ENCODE measurements around the gene RYR3.
"Not testable (repeated sequence)": the region's sequence is repeated elsewhere in the genome, so short reads cannot be mapped to it uniquely, and the experiment has no call there.

RYR3 gene

DNA sequence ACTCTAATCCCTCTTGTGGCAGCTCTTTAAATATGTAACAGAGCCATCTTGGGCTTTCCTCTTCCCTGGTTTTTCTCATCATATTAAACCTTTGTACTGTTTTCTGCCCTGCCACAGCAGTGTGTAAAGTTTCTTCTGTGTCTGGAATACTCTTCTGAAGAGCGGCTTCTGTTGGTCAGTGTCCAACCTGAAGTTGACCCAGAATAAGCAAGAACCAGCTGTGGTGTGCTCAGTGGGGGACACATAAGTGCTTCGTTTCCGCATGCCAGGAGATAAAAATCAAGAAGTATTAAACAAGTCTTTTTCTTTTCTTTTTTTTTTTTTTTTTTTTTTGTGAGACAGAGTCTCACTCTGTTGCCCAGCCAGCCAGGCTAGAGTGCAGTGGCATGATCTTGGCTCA lies 484.3 kb downstream of the RYR3 start:
- no peak for DNase-seq

DNA sequence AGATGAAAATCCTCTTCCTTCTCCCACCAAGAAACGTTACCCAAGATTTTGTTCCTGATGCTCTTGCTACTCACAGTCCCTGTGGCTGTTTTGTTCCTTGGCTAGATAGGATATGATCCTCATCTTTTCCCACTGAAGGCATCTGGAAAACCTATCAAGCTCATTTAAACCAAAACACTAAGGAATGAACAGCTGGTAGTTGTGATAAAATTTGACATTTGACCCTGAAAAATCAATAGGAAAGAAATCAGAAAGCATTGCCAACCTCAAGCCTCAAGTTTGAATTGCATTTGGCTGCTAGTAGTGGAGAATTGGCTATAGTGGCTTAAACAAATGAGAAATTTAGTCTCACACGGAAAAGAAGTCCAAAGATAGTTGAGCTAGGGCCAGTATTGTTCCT lies 486.9 kb downstream of the RYR3 start:
- no peak for DNase-seq

DNA sequence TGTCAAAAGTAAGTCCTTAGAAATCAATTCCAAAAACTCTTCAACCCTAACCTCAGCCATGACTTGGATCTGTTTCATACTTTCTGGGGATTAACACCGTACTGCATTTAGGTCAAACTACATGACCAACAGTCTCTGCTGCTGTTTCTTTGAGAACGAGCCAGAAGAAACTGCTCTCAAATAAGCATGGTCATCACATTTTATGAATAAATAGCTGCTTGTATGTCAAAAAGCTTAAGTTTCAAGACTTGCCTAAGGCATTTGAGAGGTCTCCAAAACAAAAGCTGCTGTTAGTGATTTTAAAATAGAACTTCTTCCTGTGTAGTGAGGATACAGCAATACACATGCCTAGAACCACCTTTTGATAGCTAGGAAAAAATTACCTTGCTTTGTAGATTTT lies 491.2 kb downstream of the RYR3 start:
- DNase-seq, result no peak

DNA sequence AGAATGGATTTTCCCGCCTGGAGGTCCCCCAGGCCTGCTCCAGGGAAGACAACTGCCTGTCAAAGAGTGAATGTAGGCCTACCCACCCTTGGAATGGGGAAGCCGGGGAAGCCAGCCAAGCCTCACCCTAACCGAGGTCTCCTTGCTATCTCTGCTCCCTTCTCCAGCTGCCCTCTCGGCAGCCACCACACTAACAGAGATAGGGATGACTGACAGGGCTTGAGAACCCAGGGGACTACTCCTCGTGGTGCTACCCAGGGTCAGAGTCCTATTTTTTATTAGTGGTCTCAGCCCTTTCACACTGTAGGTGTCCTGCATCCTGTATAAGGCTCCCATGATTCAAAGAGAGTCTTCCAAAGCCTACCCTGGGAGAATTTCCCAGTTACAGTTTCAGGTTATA lies 496.9 kb downstream of the RYR3 start:
- DNase-seq, result no peak

DNA sequence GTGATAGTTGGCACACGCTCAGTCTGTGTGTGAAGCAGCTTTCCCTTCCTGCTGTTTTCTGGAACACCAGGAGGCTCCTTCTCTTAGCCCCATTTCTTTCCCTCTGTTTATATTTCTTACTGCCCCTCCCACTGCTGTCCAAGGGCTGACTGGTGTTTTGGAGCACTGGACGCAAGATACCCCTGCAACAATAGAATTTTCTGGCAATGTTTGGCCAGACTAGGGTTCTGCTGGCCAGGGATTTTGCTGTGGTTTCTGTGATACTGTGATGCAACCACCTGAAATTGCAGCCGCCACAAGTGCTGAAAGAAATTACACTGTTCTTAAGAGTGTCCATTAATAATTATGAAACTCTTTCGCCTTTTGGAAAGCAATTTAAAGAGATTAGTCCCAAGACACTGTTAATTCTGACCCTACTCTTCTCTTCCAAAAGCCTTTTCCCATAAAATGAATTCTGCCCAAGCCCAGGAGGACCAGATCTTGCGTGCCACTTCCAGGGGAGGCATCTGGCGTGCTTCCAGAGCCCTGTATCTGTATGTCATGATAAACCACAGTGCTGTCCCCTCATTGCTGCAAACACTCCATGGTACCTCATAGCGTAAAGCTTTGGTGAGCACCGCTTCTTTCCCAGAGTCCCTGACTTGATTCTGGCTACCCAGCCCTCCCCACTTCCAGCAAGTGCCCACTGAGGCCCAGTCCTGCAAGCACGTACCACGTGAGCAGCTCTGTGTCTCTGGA lies 498.1 kb downstream of the RYR3 start:
- no peak for DNase-seq

DNA sequence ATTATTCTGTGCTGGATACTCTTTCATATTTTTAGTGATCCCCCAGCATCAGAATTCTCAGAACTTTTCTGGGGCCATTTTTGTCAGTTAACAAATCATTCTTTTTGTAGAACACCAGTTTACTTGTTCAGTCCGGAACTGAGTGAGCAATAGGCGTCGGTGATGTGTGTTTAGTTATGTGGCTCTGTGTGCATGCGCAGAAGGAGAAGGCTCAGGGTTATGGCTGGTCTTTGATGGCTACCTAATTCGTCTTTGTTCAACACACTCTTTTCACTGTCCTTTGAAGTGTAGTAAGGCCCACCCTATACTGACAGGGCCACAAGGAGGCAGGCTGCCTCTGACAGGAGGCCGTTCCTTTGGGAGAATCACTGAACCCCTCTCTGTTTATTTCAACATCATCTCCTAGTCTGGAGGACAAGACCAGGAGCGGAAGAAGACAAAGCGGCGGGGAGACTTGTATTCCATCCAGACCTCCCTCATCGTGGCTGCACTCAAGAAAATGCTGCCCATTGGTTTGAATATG lies 499.4 kb downstream of the RYR3 start:
- DNase-seq, result no peak

DNA sequence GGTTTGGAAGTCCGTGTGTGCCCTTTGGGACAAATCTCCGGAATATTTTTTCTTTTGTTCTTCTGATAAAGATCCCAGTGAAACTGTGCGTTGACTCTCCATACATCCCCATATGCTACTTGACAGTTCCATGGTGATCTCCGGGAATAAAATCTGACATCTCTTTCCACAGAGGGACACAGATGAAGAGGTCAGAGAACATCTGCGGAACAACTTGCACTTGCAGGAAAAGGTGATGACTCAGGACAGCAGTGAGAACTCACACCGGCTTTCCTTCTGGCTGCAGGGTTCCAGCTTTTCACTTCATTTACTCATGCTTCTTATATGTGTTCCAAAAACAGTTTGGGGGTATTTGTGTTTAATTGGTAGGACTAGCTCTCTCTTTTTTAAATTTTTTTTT lies 500.0 kb downstream of the RYR3 start:
- DNase-seq, result no peak

DNA sequence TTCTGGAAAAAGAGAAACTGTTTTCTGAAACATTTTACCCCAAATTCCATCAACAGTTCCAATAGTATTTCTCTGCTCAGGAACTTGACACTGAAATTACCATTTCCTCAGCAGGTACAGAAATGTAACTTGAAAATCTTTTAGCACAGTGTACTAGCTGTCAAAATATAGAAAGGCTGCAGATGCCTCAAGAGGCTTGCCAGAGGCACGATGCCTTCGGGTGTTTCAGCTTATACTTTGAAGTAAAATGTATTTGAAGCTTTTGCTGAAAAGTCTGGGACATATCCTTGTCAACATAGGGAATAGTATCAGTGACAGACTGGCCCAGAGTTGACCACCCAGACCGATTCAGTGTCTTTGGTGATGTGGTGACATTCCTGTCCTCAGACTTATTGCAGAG lies 503.1 kb downstream of the RYR3 start:
- no peak for DNase-seq

DNA sequence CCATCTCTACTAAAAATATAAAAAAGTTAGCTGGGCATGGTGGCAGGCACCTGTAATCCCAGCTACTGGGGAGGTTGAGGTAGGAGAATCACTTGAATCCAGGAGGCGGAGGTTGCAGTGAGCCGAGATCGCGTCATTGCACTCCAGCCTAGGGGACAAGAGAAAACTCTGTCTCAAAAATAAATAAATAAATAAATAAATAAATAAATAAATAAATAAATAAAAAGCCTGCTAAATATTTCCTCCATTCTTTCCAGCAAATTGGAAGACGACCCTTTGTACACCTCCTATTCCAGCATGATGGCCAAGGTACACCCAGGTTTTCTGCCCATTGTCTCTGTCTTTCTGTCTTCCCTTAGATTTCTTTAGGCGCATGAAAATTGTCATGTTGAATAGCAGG lies 508.7 kb downstream of the RYR3 start:
- not testable (repeated sequence) for DNase-seq

DNA sequence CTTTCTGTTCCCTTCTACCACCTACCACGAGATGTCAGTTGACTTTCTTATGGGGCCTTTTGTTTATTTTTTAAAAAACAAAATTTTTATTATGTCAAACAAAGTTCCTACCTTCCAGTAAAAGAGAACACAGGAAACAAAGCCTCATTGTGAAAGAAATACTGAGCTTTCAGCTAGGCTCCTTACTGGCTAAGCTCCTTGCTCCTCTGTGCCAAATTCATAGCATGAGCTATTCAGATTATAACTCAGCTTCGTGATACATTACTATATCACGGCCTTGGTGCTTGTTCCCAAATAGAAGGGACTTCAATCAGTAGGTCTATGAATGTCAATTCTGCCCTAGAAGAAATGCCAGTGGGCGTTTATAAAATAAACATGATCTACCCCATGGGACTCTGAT lies 511.7 kb downstream of the RYR3 start:
- DNase-seq, result no peak

DNA sequence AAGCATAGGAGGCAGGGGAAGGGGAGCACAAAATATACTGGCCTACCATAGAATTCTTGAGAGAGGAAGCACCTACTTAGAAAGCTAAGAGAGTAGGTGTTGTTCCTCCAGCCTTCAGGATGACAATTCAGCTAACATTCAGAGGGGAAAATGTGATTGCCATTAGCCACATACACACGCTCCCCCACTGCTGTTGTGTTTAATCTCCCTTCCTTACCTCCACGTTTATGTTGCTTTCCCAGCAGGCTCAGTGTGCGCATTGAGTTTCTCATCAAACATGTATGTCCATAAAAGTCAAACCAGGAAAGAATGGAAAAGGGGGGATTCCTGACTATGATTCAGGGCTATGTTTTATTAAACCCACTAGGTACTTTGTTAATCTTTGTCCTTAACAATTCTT lies 512.4 kb downstream of the RYR3 start:
- no peak for DNase-seq

DNA sequence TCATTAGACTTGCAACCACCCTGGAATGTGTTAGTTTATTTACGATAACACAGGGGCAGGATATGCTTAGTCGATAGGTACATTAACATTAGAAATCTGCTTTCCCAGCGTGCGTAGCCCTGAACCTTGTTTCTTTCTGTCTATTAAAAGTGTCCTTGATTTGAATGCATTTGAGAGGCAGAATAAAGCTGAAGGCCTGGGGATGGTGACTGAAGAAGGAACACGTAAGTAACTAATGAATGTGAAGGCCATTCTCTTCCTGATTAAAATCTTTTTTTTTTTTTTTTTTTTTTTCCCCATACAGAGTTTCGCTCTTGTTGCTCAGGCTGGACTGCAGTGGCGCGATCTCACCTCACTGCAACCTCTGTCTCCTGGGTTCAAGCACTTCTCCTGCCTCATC lies 514.7 kb downstream of the RYR3 start:
- no peak for DNase-seq

DNA sequence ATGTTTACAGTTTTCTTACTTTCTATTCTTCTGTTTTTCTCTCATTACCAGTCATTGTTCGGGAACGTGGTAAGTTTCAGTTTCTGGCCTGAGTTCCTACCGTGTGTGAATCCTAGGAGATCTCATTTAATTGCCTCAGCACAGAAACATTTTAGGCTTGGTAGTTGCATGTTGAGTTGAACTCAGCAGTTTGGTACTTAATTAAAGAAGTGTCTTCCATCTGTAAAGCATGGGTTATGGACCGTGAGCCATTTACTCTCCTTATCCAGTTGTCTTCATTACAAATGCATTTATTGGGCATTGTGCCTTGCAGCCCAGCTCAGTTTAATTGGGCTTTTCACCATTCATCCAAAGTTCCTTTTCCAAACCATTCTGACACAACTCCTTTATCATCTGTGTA lies 515.4 kb downstream of the RYR3 start:
- no peak for DNase-seq

DNA sequence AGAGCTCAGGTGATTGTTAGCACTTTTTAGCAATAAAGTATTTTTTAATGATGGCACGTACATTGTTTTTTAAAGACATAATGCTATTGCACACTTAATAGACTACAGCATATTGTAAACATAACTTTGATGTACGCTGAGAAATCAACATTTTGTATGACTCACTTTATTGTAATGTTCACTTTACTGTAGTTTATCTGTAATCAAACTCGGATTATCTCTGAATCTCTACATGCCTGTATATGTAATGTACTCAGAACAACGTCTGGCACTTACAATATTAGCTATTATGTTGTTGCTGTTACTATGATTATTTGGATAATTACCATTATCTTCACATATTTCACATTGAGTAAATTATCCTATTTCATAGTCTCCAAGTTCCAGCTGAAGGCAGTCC lies 519.6 kb downstream of the RYR3 start:
- DNase-seq, result no peak

DNA sequence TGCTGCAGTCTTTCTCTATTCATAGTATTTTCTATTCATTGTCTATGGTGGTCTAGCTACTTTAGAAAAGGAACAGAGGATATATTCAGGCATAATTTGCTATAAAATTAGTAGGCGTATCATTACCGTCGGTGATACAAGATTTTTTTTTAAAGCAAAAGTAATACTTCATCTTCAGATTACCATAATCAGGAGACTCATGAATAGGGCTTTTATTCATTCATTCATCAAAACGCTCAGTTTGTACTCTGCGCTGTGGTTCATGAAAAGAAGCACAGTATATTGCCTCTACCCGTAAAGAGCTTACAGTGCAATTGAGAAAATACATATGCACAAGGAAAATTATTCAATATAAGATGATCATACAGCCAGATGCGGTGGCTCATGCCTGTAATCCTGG lies 520.9 kb downstream of the RYR3 start:
- DNase-seq, result no peak

DNA sequence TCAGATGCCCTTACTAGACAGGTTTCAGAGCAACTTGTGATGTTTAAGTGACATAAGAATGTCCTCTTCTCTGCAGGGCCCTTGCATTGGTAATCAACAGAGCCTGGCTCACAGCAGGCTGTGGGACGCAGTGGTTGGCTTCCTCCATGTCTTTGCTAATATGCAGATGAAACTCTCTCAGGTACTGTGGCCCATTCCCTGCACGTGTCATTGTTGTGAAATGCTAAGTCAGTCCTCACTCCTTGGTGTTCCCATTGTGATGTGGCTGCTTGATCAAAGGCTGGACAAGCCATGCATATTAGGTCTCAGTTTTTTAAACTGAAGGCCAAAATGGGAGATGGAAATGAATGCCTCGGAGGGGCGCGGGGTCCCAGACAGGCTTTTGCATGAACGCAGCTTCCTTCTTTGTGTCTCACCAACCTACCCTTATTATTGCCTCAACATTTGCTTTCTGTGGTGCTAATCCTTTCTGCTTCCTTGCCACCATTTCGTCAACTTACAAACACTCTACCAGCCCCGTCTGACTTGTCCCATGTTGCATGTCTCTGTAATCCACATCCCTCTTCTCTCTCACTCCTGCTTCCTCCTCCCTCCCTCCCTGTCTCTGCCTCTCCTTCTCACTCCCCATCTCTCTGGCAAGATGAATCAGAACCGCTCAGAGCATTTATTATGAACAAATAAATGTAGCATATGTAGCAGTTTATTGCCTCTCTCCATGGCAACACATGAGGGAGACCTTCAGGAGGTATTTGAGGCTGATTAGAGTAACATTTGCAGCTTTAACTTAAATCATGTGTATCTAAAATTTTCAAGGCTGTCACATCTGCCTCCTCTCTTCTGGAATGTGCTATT lies 524.4 kb downstream of the RYR3 start:
- no peak for DNase-seq

DNA sequence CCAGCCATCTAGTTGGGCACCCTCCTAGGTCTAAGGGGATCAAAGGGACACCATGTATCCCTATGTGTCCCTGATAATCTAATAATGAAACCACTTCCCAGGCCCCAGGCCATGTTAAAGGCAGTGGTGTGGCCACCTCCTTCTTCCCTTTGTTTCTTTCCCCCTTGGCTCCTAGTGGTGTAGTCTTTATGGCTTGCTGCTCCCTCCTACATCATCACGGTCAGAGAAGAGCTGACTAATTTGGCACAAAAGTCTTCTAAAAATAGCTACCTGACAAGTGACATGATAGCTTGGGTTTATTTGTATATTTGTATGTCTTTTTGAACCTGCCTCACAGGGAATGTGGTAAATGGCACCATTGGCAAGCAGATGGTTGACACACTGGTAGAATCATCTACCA lies 526.5 kb downstream of the RYR3 start:
- DNase-seq, result no peak

DNA sequence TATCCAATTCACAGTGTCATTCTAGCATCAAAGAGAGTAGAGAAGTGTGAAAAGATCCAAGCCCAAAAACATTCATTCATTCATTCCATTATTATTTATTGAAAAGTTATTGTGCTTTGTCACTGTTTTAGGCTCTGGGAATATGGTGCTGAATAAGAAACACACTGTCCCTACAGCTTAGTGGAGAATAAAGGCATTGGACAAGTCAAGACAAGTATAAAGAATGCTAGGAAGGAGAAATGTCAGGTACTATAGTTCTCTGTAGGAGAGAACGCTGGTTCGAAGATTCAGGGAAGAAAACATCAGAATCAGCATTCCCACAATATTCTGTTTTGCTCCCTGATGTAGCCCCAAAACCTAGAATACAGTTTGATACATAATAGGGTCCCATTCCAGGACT lies 528.8 kb downstream of the RYR3 start:
- no peak for DNase-seq

DNA sequence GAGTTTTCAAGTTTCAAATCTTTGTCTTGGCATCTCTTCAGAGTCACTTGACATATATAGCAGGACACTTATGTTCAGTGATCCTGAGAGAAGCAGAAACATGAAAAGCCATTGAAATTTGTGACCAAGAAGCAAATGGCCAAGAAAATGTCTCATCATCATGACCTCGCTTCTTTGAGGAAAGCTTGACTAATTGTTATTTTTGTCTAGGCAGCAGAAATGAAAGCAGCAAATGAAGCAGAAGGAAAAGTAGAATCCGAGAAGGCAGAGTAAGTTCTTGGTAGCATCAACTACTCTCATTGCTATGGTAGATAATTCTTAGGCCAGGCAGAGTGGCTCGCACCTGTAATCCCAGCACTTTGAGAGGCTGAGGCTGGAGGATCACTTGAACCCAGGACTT lies 529.8 kb downstream of the RYR3 start:
- no peak for DNase-seq

DNA sequence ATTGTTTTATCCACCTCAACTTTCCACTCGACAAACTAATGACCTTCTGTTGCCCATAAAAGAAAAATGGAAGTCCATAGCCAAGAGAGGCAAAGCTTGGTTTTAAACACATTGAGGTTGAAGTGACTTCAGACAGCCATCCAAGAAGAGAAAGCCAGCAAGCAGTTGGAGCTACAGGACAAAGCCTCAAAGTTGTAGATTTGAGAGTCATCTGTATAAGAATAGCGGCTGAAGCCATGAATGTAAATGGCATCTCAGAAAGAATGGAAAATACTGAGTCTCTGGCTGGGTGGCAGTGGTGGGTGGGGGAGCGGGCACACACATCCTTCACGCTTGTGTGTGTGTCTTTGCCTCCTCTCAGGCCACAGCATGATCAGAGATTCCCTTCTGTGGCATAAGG lies 533.4 kb downstream of the RYR3 start:
- no peak for DNase-seq

DNA sequence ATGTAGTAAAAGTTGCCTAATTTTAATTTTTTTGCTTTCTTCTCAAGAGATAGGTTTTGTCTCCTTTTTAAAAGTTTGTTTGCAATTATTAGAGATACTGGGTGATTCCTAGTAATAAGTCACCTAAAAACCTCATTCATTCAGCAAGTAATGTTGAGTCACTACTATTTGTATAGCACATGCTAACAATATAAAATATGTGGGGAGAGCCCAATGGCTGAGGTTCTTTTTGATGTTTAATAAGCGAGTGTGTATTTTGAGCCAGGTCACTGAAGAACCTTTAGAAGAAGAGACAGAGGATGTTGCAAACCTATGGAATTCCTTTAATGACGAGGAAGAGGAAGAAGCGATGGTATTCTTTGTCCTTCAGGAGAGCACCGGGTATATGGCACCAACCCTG lies 533.8 kb downstream of the RYR3 start:
- DNase-seq, result no peak

DNA sequence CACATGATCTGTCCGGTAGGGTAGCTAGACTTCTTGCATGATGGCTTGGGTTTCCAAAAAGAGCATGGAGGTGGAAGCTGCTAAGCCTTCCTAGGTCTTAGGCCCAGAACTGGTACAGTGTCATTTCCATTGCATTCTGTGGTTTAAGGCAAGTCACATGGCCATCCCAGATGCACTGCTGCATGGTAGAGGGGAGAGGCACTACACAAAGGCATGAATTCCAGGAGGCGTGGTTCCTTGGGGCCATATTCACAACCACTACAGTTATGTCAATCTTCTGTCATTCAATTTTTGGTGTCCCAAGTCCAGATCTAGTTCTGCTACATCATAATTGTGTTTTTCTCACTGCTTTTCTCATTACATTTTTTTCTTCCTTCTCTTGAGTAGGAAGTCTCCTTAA lies 535.4 kb downstream of the RYR3 start:
- no peak for DNase-seq

DNA sequence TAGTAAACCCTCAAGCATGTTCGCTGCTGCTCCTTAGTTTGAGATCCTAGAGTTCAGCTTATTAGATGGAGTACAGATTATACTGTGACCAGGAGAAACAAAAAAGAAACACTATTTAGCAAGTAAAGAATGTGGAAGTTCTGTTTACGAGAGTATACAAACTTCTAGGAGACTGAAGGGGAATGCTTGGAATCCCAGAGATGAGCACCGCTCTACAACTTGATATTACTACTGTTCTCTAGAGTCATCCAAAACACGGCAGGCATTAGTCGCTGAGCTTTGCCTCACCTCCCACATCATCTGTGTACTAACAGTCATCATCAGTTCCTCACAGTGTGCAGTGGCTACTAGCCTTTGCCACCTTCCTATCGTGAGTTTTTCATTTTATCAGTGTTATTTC lies 536.1 kb downstream of the RYR3 start:
- DNase-seq, result no peak

DNA sequence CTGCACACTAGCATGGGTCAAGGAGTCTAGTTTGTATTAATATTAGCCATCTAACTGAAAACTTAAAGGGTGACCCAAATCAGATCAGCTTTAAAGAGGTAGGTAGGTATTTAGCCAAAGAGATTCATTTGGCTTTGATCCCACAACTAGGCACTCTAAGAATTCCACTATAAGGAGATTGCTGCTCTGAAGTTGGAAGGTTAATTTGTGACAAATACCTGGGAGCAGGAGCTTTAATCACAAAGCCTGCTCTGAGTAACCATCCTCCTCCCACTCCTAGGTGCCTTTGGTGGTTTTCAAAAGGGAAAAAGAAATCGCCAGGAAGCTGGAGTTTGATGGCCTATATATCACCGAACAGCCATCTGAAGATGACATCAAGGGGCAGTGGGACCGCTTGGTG lies 537.2 kb downstream of the RYR3 start:
- no peak for DNase-seq

DNA sequence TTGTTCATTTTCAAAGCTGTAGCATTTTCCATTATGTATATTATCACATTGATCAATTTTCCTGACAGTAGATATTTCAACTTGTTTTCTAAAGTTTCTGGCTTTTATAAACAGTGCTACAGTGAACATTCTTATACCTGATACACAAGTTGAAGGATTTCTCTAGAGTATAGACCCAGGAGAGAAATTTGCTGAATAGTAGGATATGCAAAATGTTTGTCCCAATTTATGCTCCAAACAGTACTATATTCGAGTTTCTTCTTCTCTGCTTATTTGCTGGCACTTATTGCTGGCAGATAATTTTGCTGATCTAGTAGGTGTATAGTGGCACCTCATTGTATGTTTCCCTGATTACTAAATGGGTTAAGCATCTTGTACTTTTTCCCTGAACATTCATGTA lies 540.3 kb downstream of the RYR3 start:
- no peak for DNase-seq
